GM19193 (cell line): Measurements from ENCODE around the gene RNU5D-1.

Experiments used
- POLR2A ChIP-seq: IDR thresholded peaks from 4 replicates; pipeline ENCODE4 v1.6.1; 2011; ENCODE audit not compliant: insufficient read depth, insufficient read length; ENCODE audit errors: extremely low read depth

Gene RNU5D-1

DNA sequence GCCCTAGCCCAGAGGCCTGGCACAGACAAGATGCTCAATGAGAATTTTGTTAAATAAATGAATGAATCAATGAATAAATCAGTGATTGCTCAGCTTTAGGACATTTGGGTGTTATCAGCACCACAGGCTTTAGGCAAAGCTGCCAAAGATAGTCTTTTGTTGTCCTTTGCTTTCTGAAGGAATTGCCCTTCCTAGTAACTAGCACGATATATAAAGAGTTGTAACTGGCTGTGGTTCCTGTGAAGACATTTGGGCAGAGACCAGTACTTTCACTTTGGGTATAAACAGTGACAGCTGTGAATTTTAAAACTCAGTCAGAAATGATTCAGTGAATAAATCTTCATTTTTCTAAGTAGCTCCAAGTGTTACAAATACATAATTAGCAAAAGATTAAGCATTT lies 13.3 kb downstream of the RNU5D-1 start:
- TF ChIP-seq POLR2A = no peak

DNA sequence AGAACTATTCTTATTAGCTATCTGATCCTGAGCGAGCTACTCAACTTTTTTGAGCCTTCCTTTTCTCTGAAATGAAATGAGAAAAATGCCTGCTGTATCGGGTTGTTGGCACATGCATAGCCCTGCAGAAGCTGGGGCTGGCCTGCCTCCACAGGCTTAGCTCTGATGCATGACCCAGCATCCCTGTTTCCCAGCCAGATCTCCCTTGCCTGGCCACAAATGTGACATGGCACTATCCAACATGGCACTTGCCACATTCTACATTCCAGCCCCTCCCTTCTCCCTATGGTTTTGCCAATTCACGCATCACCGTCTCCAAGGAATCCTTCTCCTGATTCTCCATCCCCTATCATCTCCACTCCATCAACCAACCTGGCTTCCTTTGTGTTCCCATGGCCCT lies 13.8 kb downstream of the RNU5D-1 start:
- no peak for TF ChIP-seq POLR2A

DNA sequence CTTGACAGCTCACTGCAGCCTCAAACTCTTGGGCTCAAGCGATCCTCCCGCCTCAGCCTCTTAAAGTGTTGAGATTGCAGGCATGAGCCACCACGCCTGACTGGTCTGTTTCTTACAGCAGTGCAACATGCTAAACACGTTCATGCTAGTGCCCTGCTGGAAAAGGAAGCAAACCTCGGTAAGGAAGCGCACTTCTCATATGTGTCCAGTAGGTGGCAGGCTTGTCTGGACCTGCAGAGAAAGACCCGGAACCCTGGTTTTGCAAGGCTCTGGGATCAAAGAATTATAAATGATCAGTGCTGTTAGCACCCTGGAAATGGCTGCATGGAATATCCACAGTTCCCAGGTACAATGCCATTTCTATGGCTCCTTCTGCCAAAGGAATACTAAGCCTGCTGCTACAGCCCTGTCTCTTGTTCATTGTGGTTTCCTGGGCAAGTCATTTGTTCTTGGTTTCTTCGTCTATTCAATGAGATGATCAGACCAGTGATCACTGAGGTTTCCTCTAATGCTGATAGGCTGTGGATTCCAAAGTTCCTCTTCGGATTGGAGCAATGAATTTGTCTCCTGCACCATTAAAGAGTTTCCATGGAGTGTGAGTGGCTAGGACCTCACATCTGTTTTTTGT lies 15.9 kb downstream of the RNU5D-1 start:
- no peak for TF ChIP-seq POLR2A

DNA sequence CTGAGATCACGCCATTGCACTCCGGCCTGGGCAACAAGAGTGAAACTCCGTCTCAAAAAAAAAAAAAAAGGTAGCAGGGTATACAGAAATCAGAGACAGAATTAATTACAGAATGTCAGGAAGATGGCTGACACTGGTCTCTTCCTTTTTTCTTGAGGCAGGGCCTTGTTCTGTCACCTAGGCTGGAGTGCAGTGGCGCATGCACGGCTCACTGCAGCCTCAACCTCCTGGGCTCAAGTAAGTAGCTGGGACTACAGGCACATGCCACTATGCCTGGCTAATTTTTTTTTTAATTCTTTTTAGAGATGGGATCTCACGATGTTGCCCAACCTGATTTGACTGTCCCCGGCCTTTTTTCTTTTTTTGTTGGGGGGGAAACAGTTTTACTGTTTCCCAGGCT lies 16.4 kb downstream of the RNU5D-1 start:
- TF ChIP-seq POLR2A = no peak

DNA sequence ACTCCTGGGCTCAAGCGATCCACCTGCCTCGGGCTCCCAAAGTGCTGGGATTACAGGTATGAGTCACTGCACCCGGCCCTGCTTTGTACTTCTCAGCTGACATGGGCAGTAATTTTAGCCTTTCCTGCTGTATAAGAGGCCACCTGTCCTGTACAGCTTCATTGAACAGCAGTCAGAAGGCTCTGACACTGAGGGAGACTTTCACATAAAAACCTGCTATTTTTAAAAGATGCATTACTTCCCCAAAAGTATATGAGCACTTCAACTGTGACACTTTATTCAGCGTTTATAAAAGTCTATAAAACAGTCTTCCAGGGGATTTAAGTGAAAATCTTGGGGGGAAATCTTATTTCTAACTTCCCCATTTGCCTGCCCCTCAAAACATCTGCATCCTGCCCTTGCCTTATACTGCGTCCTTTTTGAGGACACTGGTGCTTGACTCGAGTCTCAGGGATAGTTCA lies 17.6 kb downstream of the RNU5D-1 start:
- no peak for TF ChIP-seq POLR2A

DNA sequence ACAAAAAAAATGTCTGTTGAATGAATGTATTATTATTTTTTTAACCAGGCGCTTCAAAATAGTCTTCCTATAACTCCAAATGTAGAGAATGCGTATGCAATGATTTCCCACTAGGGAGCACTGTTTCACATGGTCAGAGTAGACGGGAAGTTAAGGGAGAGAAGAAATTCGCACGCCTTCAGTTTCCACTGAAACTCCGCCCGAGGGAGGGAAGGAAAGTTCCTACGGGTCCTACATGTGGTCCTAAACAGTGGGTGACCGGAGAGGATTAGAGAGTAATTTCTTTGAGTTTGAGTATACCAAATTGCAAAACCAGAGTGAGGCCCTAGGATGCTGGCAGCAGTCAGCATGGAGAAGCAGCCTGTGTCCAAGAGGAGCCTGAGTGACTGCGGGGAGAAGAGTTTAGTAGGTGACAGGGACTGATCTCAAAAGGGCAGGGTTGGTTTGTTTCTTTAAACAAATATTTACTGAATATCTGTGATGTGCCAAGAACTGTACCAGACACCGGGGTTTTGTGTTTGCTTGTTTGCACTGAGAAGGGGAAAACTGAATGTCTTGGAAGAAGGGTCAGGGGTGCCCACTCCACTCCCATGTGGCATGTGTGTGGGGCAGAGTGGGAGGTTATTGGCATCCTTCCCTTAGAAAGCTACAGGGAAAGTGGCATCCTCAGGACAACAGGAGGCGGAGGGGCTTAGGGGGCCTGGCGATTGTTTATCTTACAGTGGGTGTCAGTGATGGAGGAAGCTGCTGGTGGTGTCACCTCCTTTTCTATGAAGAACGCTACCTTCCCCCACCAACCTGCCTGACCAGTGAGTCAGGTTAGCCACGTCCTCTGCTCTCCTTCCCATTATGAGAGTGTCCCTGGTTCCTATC lies 22.8 kb downstream of the RNU5D-1 start:
- TF ChIP-seq POLR2A = no peak

DNA sequence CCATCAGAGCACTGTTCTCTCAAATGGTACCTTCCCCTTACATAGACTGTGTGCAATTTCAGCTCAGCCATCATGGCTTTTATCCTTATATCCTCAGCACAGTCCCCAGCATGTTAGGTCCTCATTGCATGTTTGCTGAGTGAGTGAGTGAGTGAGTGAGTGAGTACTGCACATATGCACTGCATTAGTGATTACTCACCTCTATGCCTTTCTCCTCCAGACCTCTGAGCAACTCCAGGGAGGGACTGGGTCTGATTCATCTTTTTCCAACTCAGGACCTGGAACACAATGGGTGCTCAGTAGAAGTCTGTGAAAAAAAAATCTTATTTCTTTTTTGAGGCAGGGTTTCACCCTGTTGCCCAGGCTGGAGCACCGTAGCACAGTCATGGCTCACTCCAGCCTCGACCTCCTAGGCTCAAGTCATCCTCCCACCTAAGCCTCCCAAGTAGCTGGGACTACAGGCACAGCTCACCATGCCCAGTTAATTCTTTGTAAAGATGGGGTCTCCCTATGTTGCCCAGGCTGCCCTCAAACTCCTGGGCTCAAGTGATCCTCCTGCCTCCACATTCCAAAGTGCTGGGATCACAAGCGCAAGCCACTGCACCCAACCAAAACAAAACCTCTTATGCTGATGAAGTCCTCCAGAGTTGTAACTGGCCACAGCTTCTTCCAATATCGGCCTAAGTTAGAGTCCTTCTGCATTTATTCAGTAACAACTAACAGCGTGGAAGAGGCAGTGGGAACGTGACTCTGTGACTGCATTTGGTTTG lies 23.7 kb downstream of the RNU5D-1 start:
- no peak for TF ChIP-seq POLR2A

DNA sequence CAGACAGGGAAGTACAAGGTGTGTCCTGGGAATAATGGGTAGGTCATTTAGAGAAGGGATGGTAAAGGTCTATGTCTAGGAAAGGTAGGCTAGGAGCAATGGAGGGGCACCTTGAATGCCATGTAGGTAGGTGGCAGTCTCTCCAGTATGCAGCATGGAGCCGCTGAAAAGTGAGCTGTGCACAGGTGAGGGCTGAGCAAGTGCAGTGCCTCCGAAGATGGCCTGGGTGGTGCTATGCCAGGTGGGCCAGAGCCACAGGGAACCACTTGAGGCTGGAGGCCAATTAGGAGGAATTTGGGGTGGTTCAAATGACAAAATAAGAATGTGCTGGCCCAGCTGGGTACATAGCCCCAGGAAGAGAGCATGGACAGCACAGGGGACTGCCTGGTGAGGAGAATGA lies 25.0 kb downstream of the RNU5D-1 start:
- TF ChIP-seq POLR2A = no peak

DNA sequence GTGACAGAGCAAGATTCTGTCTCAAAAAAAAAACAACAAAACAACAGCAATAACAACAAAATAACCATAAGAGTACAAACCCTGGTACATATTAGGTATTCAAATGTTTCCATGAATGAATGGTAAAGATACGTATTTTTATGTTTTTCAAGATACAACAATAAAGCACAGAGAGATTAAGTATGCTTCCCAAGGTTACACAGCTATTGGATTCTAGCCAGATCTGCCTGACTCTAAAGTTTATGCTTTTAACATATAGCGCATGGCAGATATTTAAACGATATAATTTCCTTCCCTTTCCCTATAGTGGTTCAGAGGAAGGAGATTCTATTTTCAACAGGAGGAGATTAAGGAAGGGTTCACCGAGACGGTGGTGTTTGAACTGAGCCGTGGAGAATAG lies 25.5 kb downstream of the RNU5D-1 start:
- TF ChIP-seq POLR2A = no peak

DNA sequence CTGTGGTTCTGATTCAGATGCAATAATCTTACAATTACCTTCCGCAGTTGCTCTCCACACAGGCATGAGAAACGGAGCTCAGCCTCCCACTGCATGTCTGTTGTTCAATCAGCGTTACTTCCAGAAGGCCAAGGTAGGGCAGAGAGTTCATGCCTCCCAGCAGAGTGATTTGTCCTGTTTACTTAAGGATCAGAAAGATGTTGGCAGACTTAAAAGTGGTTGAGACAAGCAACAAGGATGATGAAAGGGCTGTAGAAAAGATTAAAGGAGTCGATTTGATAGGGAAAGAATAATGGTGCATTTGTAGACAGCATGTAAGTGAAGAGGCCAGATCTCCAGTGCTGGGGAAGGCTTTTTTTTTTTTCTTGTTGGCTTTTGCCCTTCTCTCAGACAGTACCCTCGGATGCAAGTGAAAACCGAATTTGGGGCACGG lies 29.8 kb downstream of the RNU5D-1 start:
- TF ChIP-seq POLR2A = no peak

DNA sequence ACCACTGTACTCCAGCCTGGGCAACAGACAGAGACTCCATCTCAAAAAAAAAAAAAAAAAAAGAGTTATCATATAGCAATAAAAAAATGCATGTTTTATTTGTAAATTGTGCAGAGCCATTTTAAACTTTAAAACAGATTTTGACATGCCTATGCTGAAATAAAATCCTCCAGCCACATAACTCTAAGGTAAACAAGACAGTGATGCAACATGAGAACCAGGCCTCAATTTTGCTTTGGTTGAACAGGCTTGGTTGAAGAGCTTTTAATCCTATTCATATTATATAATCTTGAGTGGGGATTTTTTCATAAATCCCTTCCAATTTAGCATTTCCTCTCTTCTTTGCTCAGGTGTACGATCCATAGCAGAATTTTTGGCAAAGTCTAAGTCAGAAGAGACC lies 30.4 kb downstream of the RNU5D-1 start:
- TF ChIP-seq POLR2A = no peak

DNA sequence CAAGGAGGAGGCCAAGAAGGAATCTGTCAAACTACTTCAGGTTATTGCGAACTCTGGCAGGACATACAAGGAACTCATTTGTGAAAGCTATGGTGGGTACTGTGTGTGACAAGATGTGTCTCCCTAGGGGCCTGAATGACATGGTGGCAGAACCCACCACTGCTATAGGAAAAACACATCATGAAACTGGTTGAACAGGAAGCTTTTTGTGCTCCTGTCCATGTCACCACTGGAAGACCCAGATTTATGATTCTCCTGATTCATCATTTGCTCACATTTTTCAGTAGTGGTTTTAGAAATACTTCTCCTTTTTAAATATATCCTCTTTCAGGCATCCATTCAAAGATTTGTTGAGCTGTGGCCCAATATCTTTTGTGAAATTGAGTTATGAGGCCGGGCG lies 32.8 kb downstream of the RNU5D-1 start:
- TF ChIP-seq POLR2A = no peak

DNA sequence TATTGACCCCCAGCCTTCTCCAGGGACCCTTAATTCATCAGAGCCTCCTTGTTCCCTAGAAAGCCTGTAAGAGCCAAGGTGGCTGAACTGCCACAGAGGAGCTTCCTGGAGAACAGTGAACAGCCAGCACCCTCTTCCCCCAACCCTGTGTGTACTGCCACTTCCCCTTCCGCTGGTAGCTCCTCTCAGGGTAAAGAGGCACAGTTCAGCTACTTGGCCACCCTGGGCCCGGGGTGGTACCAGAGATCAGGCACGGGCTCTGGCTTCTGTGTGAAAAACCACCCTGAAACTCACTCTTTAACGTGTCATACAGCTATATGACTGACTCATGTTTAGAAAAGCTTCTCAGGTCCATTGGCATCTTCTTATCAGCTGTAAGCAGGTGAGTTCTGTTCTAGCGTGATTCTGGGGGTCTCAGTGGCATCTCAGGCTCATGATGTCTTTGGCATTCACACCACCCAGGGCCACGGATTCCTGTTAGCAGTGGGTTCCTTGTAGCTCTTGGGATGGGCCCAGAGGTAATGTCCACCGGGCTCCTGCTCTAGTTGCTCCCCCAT lies 34.1 kb downstream of the RNU5D-1 start:
- peak; percentile 29 for TF ChIP-seq POLR2A

DNA sequence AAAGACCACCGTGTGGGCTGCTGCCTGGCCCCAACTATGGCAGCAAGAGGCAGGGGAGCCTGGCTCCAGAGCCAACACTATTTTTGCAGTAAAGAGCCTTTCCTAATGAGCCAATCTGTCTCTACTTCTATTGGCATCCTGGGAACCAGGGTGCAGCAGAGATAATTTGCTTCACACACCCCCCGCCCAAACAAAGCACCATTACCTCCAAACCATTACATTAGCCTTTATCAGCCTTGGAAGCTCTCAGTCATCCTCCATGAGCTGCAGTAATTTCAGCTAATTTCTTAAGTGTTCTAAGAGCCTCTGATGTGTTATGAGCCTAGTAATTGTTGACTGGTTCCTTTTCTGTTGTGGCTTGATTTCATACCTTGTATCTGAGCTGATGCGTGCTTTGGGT lies 34.9 kb downstream of the RNU5D-1 start:
- no peak for TF ChIP-seq POLR2A

DNA sequence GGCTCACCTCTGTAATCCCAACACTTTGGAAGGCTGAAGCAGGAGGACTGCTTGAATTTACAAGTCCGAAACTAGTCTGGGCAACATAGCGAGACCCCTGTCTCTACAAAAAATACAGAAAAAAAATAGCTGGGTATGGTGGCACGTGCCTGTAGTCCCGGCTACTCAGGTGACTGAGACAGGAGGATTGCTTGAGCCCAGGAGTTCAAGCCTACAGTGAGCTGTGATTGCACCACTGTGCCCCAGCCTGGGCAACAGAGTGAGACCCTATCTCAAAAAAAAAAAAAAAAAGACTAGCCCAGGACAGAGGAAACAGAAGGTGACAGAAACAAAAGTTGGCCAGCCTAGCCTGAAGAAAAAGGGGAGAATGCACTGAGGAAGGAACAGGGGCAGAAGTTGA lies 35.3 kb downstream of the RNU5D-1 start:
- TF ChIP-seq POLR2A = no peak
